ENCODE results near the gene PSME2.

Gene PSME2

GRCh38 chr14:24179294-24179960, 33.0 kb upstream of the PSME2 start:
- DNase-seq = no peak

DNA sequence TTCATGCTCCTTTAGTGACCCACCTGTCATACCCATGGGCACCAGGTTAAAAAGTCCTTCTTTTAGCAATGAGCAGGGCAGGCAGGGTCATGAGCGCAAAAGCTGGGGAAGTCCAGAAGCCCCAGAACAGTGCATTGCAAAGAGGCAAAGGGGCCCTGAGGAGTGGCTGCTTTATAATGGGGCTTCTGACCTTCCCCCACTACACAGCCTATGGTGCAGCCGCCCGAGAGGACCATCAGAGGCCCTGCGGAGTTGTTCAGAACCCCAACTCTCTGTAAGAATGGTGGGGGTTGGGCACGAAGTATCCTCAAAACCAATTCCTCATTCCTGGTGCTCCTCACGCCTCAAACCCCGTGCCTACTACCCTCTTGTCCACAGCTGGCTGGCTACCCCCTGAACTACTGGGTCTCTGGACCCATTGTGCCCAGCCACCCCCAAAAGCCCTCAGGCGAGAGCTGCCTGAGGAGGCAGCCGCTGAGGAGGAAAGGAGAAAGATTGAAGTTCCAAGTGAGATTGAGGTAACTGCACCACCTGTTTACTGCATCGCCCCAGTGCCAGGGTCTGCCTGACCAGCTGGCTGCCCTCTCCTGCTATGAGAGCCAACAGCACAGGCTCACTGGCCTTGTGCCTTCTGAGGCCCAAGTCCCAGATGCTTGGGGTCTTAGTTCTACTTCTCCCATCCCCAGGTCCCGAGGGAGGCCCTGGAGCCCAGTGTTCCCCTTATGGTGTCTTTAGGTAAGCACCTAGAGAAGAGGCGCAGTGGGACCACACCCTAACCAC, 32.2 kb upstream of the PSME2 start:
- DNase-seq = no peak

- no peak for DNase-seq
These were observed 31.5 kb upstream of the PSME2 start for GRCh38 chr14:24177891-24178290.

- DNase-seq = no peak
These were observed 30.8 kb upstream of the PSME2 start for GRCh38 chr14:24177041-24177825.

GRCh38 chr14:24176599-24176998, 30.2 kb upstream of the PSME2 start:
- DNase-seq = no peak

GRCh38 chr14:24172871-24173281, 26.5 kb upstream of the PSME2 start:
- DNase-seq = no peak

GRCh38 chr14:24172261-24172860, 26.0 kb upstream of the PSME2 start:
- no peak for DNase-seq

- peak; percentile 70 for DNase-seq
These were observed 25.2 kb upstream of the PSME2 start, which contains the start of gene REC8 for GRCh38 chr14:24171422-24172260. TSS of gene REC8 (plus strand) at chr14:24172080. CDS start at chr14:24172553, 473 bp downstream.

DNA sequence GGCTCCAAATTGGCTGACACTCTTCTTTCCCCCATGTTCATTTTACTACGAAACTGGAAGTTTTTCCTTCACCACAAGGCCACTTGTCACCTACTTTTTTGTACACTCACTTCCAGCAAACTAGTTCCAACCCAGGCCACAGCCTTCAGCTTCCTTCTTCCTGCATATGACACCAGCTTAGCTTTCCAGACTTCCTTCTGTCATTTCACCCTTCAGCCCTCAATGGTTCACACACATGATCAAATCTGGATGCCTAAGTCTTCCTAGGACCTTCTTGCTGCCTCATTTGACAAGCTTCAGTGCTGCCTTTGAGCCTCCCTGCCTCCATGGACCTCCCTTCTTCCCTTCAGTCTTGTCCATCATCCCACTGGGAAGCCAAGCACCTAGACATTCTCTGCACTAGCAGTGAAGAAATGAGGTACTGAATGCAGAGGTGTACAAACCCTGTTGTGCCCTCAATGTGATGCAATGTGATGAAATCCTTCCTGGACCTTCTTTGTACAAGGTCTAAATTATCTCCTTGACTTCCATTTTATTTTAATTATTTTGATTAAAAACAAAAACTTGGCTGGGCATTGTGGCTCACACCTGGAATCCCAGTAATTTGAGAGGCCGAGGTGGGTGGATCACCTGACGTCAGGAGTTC, 21.2 kb upstream of the PSME2 start:
- DNase-seq = no peak

DNA sequence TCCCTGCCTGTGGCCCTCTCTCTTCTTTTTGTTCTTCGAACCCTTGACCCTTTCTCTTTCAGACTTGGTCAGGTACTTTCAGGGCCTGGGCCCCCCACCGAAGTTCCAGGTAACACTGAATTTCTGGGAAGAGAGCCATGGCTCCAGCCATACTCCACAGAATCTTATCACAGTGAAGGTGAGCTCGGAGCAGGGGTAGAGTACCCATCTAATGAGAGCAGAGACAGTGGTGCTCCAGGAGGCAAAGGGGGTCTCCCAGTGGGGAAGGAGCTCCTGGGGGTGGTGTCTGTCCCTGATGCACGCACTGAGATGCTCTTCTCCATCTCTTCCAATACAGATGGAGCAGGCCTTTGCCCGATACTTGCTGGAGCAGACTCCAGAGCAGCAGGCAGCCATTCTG, 19.4 kb upstream of the PSME2 start:
- no peak for DNase-seq

DNA sequence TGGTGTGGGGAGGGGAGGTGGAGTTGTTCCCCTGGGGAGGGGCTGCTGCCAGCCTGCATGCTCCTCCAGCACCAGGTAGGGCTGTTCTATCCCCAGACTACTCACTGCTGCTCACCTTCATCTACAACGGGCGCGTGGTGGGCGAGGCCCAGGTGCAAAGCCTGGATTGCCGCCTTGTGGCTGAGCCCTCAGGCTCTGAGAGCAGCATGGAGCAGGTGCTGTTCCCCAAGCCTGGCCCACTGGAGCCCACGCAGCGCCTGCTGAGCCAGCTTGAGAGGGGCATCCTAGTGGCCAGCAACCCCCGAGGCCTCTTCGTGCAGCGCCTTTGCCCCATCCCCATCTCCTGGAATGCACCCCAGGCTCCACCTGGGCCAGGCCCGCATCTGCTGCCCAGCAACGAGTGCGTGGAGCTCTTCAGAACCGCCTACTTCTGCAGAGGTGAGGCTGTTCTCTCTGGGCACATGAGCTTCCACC, 18.1 kb upstream of the PSME2 start:
- no peak for DNase-seq

GRCh38 chr14:24162093-24162492, 15.7 kb upstream of the PSME2 start:
- no peak for DNase-seq

DNA sequence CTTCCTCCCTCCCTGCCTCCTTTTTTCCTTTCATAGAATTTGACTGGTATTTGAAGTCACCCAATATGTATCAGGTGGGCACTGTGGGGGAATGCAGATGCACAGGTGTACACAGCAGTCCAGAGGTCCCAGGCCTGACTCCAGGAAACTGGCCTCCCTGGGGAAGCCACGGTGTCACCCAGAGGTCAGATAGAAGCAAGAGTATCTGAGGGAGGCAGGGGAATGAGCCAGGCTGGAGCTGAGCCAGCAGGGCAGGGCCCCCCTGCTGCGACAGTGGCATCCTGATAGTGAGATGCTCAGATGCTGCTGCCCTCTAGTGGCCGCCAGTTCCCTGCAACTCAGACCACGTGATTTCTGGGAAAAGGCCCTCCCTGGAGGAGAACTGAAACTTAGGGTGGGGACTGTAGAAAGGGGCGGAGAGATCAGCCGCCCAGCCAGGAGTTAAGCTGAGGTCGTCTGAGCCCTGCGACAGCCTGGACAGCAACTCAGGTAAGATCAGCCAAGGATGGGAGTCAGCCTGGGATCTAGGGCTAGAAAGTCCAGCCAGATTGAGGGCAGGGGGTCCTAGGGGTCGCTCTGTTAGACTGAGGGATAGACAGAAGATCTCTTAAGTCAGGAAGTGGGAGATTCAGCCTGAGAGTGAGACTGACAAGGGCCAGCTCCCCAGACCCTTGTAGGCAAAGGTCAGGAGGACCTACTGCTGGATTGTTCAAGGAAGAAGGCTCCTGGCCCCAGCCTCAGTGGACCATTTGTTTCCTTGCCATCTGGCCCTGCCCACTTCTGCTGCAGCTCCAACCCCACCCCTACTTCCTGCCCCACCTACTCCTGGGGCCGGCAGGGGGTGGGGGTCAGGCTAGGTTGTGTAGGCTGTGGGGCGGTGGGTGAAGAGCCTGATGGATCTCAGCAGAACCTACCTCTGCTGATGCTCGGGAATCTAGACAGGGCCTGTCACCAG, 14.7 kb upstream of the PSME2 start, which contains the start of gene IRF9:
Gene IRF9, plus strand, starts transcription at position 416 of the 955 bp plus-strand sequence. CDS start 880 bp downstream, outside the sequence.
- peak; percentile 98 for DNase-seq

- DNase-seq = no peak
These were observed 14.1 kb upstream of the PSME2 start for GRCh38 chr14:24160499-24160849.

- DNase-seq = no peak
These were observed 13.5 kb upstream of the PSME2 start for GRCh38 chr14:24159777-24160498.

- no peak for DNase-seq
These were observed 10.9 kb upstream of the PSME2 start for GRCh38 chr14:24157331-24157730.

- no peak for DNase-seq
These were observed 10.4 kb upstream of the PSME2 start for GRCh38 chr14:24156840-24157239.

DNA sequence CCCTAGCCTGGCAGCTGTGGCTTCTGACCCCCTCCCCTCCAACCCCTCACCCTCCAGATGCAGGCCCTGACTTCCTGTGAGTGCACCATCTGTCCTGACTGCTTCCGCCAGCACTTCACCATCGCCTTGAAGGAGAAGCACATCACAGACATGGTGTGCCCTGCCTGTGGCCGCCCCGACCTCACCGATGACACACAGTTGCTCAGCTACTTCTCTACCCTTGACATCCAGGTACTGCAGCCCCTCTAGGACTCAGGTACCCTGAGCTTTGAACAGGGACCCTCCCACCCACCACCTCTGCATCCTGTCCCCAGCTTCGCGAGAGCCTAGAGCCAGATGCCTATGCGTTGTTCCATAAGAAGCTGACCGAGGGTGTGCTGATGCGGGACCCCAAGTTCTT, 8.7 kb upstream of the PSME2 start:
- DNase-seq = no peak

GRCh38 chr14:24151404-24152080, 5.1 kb upstream of the PSME2 start:
- no peak for DNase-seq
